ENCODE measurements around the gene SLC16A4.

- TF ChIP-seq CTCF (IDR thresholded peaks at IDR 0.05) (no peak), TCF7L2 (IDR thresholded peaks at IDR 0.05; ENCODE audit: low read depth, low read length) (no peak), POLR2AphosphoS5 (IDR thresholded peaks at IDR 0.05; ENCODE audit: low read depth, low read length) (no peak), REST (IDR thresholded peaks at IDR 0.05; ENCODE audit: insufficient read depth in 1 of 2, low read depth in 2 of 2, low read length in 1 of 2) (no peak)
Observed at GRCh38 chr1:110383251-110383990, 7.4 kb downstream of the SLC16A4 start.
